ENCODE measurements around the gene WDR70.
"Not testable (repeated sequence)": the region's sequence is repeated elsewhere in the genome, so short reads cannot be mapped to it uniquely, and the experiment has no call there.

Gene WDR70

DNA sequence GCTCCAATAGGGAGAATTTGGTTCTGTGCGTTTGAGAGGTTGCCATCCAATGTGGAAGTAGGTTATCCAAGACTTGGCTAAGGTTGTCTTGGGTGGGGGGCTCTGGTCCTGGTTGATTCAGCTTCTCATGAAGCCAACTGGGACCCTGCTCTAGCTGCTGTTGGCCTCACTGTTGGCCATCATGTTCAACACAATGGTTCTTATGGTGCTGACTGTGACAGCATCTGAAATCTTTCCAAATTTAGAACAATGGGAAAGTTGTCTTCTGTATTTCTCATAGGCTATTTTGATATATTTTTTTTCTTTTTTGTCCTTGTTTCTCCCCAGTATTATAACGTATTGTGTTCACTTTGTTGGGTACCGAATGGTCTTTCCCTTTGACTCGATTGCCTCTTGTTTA is 388.8 kb downstream of the WDR70 start:
- no peak for DNase-seq (ENCODE audit: low spot score)

- no peak for DNase-seq (ENCODE audit: low spot score)
These were observed 389.3 kb downstream of the WDR70 start for GRCh38 chr5:37768371-37768770.

- DNase-seq (ENCODE audit: low spot score): no peak
These were observed 390.0 kb downstream of the WDR70 start for GRCh38 chr5:37769108-37769507.

GRCh38 chr5:37769840-37770239 is 390.7 kb downstream of the WDR70 start:
- no peak for DNase-seq (ENCODE audit: low spot score)

- no peak for DNase-seq (ENCODE audit: low spot score)
These were observed 391.7 kb downstream of the WDR70 start for GRCh38 chr5:37770786-37771185.

GRCh38 chr5:37771203-37771611 is 392.1 kb downstream of the WDR70 start:
- no peak for DNase-seq (ENCODE audit: low spot score)

DNA sequence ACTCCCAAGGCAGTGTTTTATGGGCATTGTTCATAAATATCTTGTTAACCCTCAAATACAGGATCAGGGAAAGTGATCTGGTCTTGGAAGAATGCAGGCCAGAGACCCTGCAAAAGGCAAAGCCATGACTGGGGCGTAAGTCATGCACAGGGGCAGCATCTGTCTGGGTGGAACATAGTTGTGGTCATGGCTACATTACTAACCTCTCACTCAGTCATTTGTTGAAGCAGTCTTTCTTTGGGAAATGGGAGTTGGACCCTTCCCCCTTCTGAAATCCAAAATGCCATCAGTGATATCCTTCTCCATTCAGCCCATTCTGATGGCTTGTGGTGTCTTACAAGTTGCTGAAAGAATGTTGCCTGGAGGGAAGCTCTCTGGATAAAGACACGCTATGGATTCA is 392.6 kb downstream of the WDR70 start:
- peak; percentile 12 for DNase-seq (ENCODE audit: low spot score)

DNA sequence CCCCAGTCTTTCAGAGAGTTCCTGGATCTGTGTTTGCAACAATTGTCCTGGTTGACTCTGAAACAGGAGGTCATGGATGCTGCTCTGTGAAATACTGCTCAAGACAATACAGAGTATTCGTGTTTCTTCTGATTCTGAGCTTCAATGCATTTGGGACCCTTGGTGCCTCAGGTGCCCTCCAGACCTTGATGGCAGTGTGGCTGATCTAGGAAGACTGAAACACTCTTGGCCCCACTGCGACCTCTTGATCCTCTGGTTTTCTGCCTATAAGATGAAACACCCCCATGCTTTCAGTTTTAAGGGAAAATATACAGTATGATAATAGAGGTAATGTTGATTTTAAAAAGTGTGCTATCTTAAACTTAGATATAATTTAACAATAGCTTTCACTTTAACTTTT is 393.1 kb downstream of the WDR70 start:
- no peak for DNase-seq (ENCODE audit: low spot score)

DNA sequence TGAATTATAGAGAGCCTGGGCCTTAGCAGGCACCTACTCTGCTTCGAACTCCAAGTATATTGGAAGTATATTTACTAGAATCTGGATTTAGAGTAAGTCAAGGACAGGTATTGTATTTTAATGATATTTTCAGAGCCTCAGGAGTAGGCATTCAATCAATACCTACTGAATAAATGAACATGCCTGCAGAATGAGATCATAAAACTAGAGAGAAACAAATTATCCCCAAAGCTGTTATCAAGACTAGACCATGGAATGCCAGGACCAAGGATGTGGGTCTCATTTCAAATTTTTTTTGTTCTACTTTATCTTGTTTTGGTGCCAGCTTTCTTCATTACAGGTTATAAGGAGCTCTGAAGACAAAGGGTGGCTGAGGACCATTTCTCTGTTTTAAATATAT is 394.7 kb downstream of the WDR70 start:
- no peak for DNase-seq (ENCODE audit: low spot score)

- no peak for DNase-seq (ENCODE audit: low spot score)
These were observed 395.9 kb downstream of the WDR70 start for GRCh38 chr5:37774912-37775483.

DNA sequence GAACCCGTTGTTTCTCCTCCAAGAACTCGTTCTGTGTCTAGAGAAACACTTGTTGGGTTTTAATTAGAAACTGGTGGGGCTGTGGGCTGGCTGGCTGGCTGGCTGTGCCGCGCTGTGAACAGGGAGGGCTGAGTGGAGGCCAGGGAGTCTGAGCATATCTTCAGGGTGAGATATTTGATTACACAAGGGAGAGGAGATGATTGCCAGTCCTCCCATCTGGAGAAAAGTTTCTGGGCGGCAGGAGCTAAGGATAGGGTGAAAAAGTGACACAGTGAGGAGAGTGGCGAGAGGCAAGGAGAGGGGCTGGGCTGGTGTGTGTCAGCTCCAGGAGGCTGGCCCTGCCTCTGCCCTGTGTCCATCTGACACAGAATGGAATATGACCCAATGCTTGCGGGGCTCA is 397.7 kb downstream of the WDR70 start:
- DNase-seq (ENCODE audit: low spot score): no peak

- DNase-seq (ENCODE audit: low spot score): no peak
These were observed 398.5 kb downstream of the WDR70 start for GRCh38 chr5:37777432-37778130.

- DNase-seq (ENCODE audit: low spot score): not testable (repeated sequence)
These were observed 402.3 kb downstream of the WDR70 start for GRCh38 chr5:37781409-37781808.

DNA sequence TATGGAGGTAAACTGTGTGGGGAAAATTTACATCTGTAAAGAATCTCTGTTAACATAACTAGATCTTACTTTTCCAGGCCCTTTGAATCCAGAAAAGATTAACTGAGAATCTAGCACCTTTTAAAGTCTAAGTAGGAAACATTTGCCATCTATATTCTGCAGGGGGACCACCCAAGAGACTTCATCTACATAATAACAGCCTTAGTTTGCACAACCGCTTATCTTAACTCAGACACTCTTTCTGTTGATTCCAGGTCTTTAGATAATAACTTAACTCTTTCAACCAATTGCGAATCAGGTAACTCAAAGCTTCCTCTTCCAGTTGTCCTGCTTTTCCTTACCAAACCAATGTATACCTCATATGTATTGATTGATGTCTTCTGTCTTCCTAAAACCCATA is 407.3 kb downstream of the WDR70 start:
- no peak for DNase-seq (ENCODE audit: low spot score)

DNA sequence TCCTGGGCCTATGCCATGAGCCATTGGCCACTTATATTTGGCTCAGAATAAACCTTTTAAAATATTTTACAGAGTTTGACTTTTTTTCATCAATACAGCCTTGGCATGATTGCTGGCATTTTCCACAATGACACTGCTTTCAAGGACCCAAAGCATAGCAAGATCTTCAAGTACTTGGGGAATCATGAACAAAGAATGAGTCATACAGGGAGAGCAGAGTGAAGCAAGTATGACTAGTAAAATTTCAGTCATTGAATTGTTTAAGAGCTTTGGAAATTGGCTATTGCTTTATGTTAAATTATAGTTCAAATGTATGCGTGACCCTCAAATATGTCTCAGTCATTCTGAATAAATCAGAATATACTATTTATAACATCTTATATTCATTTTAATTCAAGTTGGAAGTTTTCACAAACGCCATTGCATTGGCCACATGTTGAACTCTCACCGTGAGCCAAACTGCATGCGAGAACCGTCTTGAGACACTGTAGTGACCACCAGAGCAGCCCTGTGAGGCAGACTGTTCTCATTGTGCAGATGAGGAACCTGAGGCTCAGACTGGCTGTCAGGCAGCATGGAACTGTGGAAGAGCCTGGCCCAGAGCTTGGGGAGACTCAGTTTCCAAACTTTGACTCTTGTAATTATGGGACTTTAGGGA is 407.9 kb downstream of the WDR70 start:
- peak; percentile 62 for DNase-seq (ENCODE audit: low spot score)

GRCh38 chr5:37787742-37788141 is 408.6 kb downstream of the WDR70 start:
- no peak for DNase-seq (ENCODE audit: low spot score)

DNA sequence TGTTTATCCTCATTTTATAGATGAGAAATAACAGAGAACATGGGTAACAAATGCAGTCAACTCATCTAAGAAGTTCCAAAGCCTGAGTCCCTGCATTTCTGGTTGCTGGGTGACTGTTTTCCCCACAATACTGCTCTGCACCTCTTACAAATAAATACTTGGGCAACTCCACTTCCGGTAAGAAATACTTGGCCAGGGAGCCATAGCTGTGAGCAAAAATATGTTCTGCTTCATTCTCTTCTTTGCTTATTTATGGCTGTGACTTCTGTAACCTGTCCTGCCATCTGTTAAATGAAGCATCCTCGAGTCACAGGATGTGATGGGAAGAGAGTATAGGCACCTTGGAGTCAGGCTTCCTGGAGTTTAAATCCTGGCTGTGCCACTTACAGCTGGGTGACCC is 410.9 kb downstream of the WDR70 start:
- no peak for DNase-seq (ENCODE audit: low spot score)

GRCh38 chr5:37791321-37791720 is 412.2 kb downstream of the WDR70 start:
- no peak for DNase-seq (ENCODE audit: low spot score)

DNA sequence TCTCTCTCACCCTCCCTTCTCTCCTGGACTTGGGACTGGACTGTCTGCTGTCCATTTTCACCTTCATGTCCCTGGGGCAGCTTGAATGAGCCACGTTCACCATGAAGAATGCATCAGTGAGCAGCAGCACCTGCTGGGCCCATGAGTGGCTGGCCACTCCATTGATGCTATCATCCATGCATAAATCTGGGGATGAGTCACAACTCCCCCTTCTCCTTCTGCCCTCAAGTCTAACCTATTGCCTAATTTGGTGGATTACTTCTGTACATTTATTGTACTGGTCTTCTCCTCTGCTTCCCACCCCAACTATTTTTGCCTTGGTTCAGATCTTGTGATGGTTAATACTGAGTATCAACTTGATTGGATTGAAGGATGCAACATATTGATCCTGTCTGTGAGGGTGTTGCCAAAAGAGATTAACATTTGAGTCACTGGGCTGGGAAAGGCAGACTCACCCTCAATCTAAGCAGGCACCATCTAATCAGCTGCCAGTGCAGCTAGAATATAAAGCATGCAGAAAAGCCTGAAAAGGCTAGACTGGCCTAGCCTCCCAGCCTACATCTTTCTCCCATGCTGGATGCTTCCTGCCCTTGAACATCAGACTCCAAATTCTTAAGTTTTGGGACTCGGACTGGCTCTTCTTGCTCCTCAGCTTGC is 414.0 kb downstream of the WDR70 start:
- peak; percentile 43 for DNase-seq (ENCODE audit: low spot score)

DNA sequence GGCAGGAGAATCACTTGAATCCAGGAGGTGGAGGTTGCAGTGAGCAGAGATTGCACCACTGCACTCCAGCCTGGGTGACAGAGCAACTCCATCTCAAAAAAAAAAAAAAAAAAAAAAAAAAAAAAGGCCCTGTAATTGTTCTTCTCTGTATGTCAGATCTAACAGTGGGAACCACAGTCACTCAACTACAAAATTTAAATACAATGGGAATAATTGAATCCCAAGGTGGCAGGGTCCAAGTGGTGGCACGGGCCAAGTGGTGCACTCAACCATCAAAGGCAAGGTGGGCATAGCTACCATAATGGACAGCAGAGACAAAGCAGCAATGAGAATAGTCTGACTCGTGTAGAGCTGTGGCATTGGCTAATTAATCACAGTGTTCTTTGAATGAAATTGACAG is 416.2 kb downstream of the WDR70 start:
- not testable (repeated sequence) for DNase-seq (ENCODE audit: low spot score)

DNA sequence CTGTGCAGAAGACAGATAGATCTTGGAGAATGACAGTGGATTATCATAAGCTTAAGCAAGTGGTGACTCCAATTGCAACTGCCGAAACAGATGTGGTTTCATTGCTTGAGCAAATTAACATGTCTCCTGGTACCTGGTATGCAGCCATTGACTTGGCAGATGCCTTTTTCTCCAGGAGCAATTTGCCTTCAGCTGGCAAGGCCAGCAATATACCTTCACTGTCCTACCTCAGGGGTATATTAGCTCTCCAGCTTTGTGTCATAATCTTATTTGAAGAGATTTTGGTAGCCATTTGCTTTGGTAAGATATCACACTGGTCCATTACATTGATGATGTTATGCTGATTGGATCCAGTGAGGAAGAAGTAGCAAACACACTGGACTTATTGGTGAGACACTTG is 417.3 kb downstream of the WDR70 start:
- DNase-seq (ENCODE audit: low spot score): not testable (repeated sequence)

DNA sequence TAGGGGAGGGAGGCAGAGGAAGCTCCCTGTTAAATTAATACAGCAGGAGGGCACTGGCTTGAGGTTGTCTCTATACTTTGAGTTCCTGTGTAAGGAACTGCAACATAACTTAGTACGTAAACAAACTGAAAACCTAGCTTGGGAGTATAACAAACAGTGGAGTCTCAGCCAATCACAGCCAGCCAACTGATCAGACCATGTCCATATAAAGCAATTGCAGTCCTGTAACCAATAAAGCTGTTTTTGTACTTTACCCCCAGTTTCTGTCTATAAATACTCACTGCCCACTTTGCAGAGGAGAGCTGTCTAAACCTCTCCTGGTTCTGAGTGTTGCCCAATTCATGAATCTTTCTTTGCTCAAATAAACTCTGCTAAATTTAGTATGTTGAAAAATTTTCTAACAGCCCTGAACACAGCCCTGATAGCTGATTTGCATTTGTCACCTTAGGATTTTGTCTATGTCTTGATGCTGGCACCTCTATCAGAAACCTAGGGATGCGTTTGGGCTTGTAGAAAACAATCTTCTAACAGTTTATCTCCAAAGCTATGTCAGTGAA is 420.8 kb downstream of the WDR70 start:
- no peak for DNase-seq (ENCODE audit: low spot score)

- DNase-seq (ENCODE audit: low spot score): no peak
These were observed 422.4 kb downstream of the WDR70 start for GRCh38 chr5:37801521-37801920.

Measured in RKO (cell line).